ENCODE results near the gene ZNF280B. TPM values are rescaled to one million over a fixed set of nuclear protein-coding genes. Genes with fewer than 3 reads are reported as not detected.

Gene ZNF280B
- total RNA-seq, 3 donors from 2014 or later: 0.51 to 1.4 (median 0.64) TPM

DNA sequence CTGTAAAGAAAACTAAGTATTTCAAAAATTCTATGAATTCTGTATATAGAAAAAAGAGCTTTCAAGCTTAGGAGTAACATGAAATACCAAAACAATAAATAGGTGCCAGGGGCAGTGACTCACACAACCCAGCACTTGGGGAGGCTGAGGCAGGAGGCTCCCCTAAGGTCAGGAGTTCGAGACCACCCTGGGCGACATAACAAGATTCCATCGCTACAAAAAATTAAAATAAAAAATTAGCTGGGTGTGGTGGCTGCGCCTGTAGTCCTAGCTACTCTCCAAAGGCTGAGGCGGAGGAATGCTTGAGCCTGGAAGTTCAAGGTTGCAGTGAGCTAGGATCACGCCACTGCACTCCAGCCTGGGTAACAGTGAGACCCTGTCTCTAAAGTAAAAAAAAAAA lies 21.5 kb downstream of the ZNF280B start:
- intact Hi-C loops (cut with DNase I, micrococcal nuclease): no loop called here
- H3K36me3 ChIP-seq (ENCODE audit: low read depth): no peaks in the 10 kb centered on the region
- TF ChIP-seq, protein P1, sequence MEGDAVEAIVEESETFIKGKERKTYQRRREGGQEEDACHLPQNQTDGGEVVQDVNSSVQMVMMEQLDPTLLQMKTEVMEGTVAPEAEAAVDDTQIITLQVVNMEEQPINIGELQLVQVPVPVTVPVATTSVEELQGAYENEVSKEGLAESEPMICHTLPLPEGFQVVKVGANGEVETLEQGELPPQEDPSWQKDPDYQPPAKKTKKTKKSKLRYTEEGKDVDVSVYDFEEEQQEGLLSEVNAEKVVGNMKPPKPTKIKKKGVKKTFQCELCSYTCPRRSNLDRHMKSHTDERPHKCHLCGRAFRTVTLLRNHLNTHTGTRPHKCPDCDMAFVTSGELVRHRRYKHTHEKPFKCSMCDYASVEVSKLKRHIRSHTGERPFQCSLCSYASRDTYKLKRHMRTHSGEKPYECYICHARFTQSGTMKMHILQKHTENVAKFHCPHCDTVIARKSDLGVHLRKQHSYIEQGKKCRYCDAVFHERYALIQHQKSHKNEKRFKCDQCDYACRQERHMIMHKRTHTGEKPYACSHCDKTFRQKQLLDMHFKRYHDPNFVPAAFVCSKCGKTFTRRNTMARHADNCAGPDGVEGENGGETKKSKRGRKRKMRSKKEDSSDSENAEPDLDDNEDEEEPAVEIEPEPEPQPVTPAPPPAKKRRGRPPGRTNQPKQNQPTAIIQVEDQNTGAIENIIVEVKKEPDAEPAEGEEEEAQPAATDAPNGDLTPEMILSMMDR (IDR thresholded peaks at IDR 0.05): no peak
- no peaks in the 10 kb centered on the region for H3K4me1 ChIP-seq (ENCODE audit: low read depth)
- DNase-seq: no peak
- no peak for ATAC-seq
- no peak overlapping the region for H3K4me3 ChIP-seq
- H3K9me3 ChIP-seq: no peaks in the 10 kb centered on the region

DNA sequence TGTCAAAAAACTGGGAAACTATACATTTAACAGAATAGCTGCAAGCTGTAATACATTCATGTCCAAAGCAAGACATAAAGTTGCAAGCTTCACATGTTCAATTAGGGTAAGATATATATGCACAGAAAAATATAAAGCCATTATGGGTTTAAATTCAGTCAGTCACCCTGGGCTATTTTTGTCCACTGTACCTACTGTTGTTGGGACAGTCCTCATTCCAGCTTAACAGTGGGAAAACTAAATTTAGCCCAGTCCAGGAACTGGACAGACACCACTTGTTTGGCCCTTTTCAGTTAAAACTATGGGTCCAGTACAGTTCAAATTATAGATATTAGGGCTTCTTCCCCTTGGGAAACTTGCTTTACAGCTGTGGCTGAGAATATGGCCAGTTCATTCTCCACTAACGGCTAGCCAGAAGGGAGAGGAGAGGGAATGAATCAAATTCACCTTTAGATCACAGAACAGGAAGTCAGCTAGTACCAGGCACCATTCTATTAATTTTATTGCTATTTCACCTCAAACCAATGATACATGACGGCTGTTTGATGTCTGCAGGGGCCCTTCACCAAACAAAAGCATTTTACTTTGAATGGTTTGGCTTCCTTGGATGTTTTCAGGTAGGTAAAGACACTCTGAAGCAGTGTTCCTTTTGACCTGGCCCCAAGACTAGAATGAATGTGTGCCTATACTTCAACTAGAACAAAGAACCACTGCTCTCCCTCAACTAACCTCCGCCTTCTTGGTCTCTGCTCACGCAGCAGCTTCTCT lies 22.2 kb downstream of the ZNF280B start:
- intact Hi-C loops (cut with DNase I, micrococcal nuclease): no loop called here
- H3K4me1 ChIP-seq (ENCODE audit: low read depth): no peaks in the 10 kb centered on the region
- TF ChIP-seq, protein P1 (IDR thresholded peaks at IDR 0.05): no peak
- H3K4me3 ChIP-seq: no peak overlapping the region
- no peak for DNase-seq
- no peaks in the 10 kb centered on the region for H3K9me3 ChIP-seq
- no peaks in the 10 kb centered on the region for H3K36me3 ChIP-seq (ENCODE audit: low read depth)
- no peak for ATAC-seq

DNA sequence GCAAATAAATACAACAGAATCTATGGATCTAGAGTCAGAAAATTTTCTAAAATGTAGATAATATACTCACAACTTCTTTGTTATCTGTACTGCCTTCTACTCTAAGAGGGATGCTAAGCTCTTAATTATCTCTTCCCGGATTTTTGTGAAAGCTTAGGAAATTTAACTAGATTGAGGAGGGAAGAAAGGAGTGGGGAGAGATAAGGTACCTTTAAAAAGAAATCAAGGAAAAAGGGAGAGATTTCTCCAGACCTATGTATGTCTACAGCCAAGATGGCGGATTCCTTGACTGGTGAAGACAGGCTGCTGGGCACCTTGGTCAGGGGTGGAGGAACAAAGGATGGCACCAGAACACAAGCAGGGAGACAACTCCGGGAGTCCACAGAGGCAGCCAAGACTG lies 23.0 kb downstream of the ZNF280B start:
- TF ChIP-seq, protein P1 (IDR thresholded peaks at IDR 0.05): no peak
- intact Hi-C loops (cut with DNase I, micrococcal nuclease): no loop called here
- H3K9me3 ChIP-seq: no peaks in the 10 kb centered on the region
- no peak for ATAC-seq
- H3K36me3 ChIP-seq (ENCODE audit: low read depth): no peaks in the 10 kb centered on the region
- H3K4me3 ChIP-seq: no peak overlapping the region
- no peak for DNase-seq
- H3K4me1 ChIP-seq (ENCODE audit: low read depth): no peaks in the 10 kb centered on the region

DNA sequence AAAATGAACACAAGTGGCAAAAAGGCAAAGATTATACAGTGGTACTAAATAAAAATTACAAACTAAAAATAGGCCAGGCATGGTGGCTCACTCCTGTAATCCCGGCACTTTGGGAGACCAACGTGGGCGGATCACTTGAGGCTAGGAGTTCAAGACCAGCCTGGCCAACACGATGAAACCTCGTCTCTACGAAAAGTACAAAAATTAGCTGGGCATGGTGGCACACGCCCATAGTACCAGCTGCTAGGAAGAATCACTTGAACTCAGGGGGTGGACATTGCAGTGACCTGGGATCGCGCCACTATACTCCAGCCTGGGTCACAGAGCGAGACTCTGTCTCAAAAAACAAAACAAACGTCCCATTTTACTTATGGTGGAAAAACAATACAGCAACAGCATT lies 24.5 kb downstream of the ZNF280B start:
- intact Hi-C loops (cut with DNase I, micrococcal nuclease): no loop called here
- Histone ChIP-seq H3K36me3 (ENCODE audit: low read depth) (no peaks in the 10 kb centered on the region), H3K9me3 (no peaks in the 10 kb centered on the region), H3K4me3 (no peak overlapping the region), H3K4me1 (ENCODE audit: low read depth) (no peaks in the 10 kb centered on the region)
- TF ChIP-seq, protein P1 (IDR thresholded peaks at IDR 0.05): no peak
- DNase-seq (no peak), ATAC-seq (no peak)

DNA sequence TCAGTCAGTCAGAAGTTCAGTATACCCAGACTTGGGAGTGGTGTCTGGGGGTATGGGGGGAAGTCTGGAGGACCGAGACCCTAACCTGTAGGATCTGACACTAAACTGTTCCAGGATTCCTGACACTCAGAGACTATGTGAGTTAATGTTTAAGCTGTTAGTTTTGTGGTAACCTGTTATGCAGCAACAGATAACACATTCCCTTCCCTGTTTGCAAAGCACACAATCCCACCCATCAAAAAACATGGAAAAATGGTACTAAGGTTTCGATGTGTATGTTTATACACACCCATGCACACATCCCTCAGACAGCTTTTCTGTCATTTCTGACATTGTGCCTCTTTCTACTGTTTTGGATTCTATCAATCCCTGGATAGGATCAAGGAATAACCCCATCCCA lies 27.6 kb downstream of the ZNF280B start:
- no peaks in the 10 kb centered on the region for H3K4me1 ChIP-seq (ENCODE audit: low read depth)
- no peak for ATAC-seq
- no peak overlapping the region for H3K4me3 ChIP-seq
- H3K36me3 ChIP-seq (ENCODE audit: low read depth): no peaks in the 10 kb centered on the region
- H3K9me3 ChIP-seq: no peaks in the 10 kb centered on the region
- intact Hi-C loops (cut with DNase I, micrococcal nuclease): no loop called here
- TF ChIP-seq, protein P1 (IDR thresholded peaks at IDR 0.05): no peak
- DNase-seq: no peak

Measured in mucosa of descending colon (tissue), 3 donors.